ENCODE results near the gene PSD2. TPM values are rescaled to one million over a fixed set of nuclear protein-coding genes. Genes with fewer than 3 reads are reported as not detected.

The PSD2 gene
- total and polyA plus RNA-seq, 2 donors (not counting 1 experiment from before 2014, with no cell fraction given) = 0.10 to 0.17 TPM

GRCh38 chr5:139822553-139823425 is 27.2 kb downstream of the PSD2 start:
- H2AFZ ChIP-seq (ENCODE audit: insufficient read depth, low read depth, low read length, poor library complexity, severe bottlenecking) = no peak overlapping the region
- CTCF ChIA-PET = no interaction called here
- H3K27me3 ChIP-seq (replicated peaks in 1 of 4; ENCODE audit: control extremely low read depth in 1 of 4, control insufficient read depth in 3 of 4, insufficient read depth in 4 of 4, low read length in 3 of 4) = peaks cover 0 to 8% (median 3%) of the 10 kb centered on the region in 4 experiments
- no peak overlapping the region for H3K27ac ChIP-seq (ENCODE audit: low read length in 2 of 2)
- Mint-ChIP-seq H3K4me3 (no peak overlapping the region), H3K4me1 (no peaks in the 10 kb centered on the region), H3K27me3 (peaks cover 45% of the 10 kb centered on the region), H3K9me3 (ENCODE audit: insufficient read depth) (peaks cover 3% of the 10 kb centered on the region), H3K27ac (no peak overlapping the region)
- H3K36me3 ChIP-seq (replicated peaks in 1 of 2; ENCODE audit: control extremely low read depth in 1 of 2, control insufficient read depth in 1 of 2, extremely low read depth in 1 of 2, insufficient read depth in 2 of 2, low read length in 1 of 2) = no peaks in the 10 kb centered on the region
- H4K20me1 ChIP-seq (ENCODE audit: control insufficient read depth, insufficient read depth, low read length, poor library complexity, severe bottlenecking) = no peaks in the 10 kb centered on the region
- DNase-seq = no peak
- TF ChIP-seq CTCF (IDR thresholded peaks at IDR 0.05) (no peak), EZH2 (IDR thresholded peaks at IDR 0.05; ENCODE audit: borderline replicate concordance, insufficient read depth, low read depth, low read length, poor library complexity, severe bottlenecking) (no peak)
- H3K79me2 ChIP-seq (ENCODE audit: control insufficient read depth, insufficient read depth, low read length) = no peaks in the 10 kb centered on the region
- H3K4me1 ChIP-seq (ENCODE audit: control insufficient read depth in 2 of 2, insufficient read depth in 2 of 2, low read length in 2 of 2) = no peaks in the 10 kb centered on the region
- H3K9ac ChIP-seq (ENCODE audit: low read length) = no peak overlapping the region
- H3K9me3 ChIP-seq (ENCODE audit: control extremely low read depth in 1 of 3, control insufficient read depth in 2 of 3, insufficient read depth in 1 of 3, low read length in 2 of 3) = peaks cover 0 to 23% (median 7%) of the 10 kb centered on the region in 3 donors
- POLR2A ChIA-PET = no interaction called here
- intact Hi-C loops (cut with micrococcal nuclease) = no loop called here
- WGBS (ENCODE audit: insufficient coverage) = 87% methylated on average over 22 of the region's 25 CpGs
- H3K4me2 ChIP-seq (replicated peaks; ENCODE audit: low read depth, low read length, poor library complexity, severe bottlenecking) = no peak overlapping the region
- no peak for ATAC-seq (ENCODE audit: low read depth)
- no peak overlapping the region for H3K4me3 ChIP-seq (ENCODE audit: control extremely low read depth in 1 of 5, extremely low read depth in 1 of 5, insufficient read depth in 1 of 5, low read depth in 2 of 5, low read length in 4 of 5)

GRCh38 chr5:139823757-139824355 is 28.2 kb downstream of the PSD2 start:
- Histone ChIP-seq H4K20me1 (ENCODE audit: control insufficient read depth, insufficient read depth, low read length, poor library complexity, severe bottlenecking) (no peaks in the 10 kb centered on the region), H3K4me3 (ENCODE audit: control extremely low read depth in 1 of 5, extremely low read depth in 1 of 5, insufficient read depth in 1 of 5, low read depth in 2 of 5, low read length in 4 of 5) (no peak overlapping the region), H3K4me2 (replicated peaks; ENCODE audit: low read depth, low read length, poor library complexity, severe bottlenecking) (no peak overlapping the region), H3K27me3 (replicated peaks in 1 of 4; ENCODE audit: control extremely low read depth in 1 of 4, control insufficient read depth in 3 of 4, insufficient read depth in 4 of 4, low read length in 3 of 4) (peaks cover 0 to 8% (median 3%) of the 10 kb centered on the region in 4 experiments), H3K4me1 (ENCODE audit: control insufficient read depth in 2 of 2, insufficient read depth in 2 of 2, low read length in 2 of 2) (no peaks in the 10 kb centered on the region), H3K79me2 (ENCODE audit: control insufficient read depth, insufficient read depth, low read length) (no peaks in the 10 kb centered on the region), H3K9me3 (ENCODE audit: control extremely low read depth in 1 of 3, control insufficient read depth in 2 of 3, insufficient read depth in 1 of 3, low read length in 2 of 3) (peaks cover 0 to 16% (median 5%) of the 10 kb centered on the region in 3 donors), H3K27ac (ENCODE audit: low read length in 2 of 2) (no peak overlapping the region), H3K9ac (ENCODE audit: low read length) (no peak overlapping the region), H3K36me3 (replicated peaks in 1 of 2; ENCODE audit: control extremely low read depth in 1 of 2, control insufficient read depth in 1 of 2, extremely low read depth in 1 of 2, insufficient read depth in 2 of 2, low read length in 1 of 2) (no peaks in the 10 kb centered on the region), H2AFZ (ENCODE audit: insufficient read depth, low read depth, low read length, poor library complexity, severe bottlenecking) (no peak overlapping the region)
- no peak overlapping the region for H3K4me3 Mint-ChIP-seq
- intact Hi-C loops (cut with micrococcal nuclease) = no loop called here
- H3K27me3 Mint-ChIP-seq = peaks cover 39% of the 10 kb centered on the region
- WGBS (ENCODE audit: insufficient coverage) = 95% methylated on average over 7 of the region's 7 CpGs
- ChIA-PET POLR2A (no interaction called here), CTCF (no interaction called here)
- ATAC-seq (ENCODE audit: low read depth) = no peak
- H3K27ac Mint-ChIP-seq = no peak overlapping the region
- TF ChIP-seq CTCF (IDR thresholded peaks at IDR 0.05) = no peak
- TF ChIP-seq EZH2 (IDR thresholded peaks at IDR 0.05; ENCODE audit: borderline replicate concordance, insufficient read depth, low read depth, low read length, poor library complexity, severe bottlenecking) = no peak
- no peaks in the 10 kb centered on the region for H3K4me1 Mint-ChIP-seq
- no peak for DNase-seq
- peaks cover 2% of the 10 kb centered on the region for H3K9me3 Mint-ChIP-seq (ENCODE audit: insufficient read depth)
